Fibroblast of pulmonary artery (primary cell): ENCODE measurements around the gene SAMD11.

Experiments
- DNase-seq: peaks from one replicate; pipeline ENCODE4 v3.0.0-alpha.2; 2010; ENCODE audit warnings: low read depth
- H3K4me3 ChIP-seq: replicated peaks from 2 replicates; pipeline ENCODE4 v1.5.1; 2011; ENCODE audit warnings: low read depth, mild to moderate bottlenecking, control low read depth, low read length, moderate library complexity
- CTCF ChIP-seq: IDR thresholded peaks from 2 replicates; pipeline ENCODE4 v1.5.1; 2011; ENCODE audit warnings: mild to moderate bottlenecking, control low read depth, low read length, inconsistent platforms; ENCODE audit errors: missing control alignments

Gene SAMD11

GRCh38 chr1:955474-955873 lies 31.8 kb downstream of the SAMD11 start:
- TF ChIP-seq CTCF = no peak
- no peak for DNase-seq
- no peak overlapping the region for H3K4me3 ChIP-seq

GRCh38 chr1:956636-957035 lies 32.9 kb downstream of the SAMD11 start:
- no peak overlapping the region for H3K4me3 ChIP-seq
- DNase-seq = no peak
- TF ChIP-seq CTCF = no peak

GRCh38 chr1:958823-959730 lies 35.4 kb downstream of the SAMD11 start, which contains the start of gene NOC2L:
NOC2L (minus strand) TSS chr1:959256; CDS start chr1:959240, 16 bp downstream.
- no peak for TF ChIP-seq CTCF
- DNase-seq = peak; percentile 88
- peak within 1 kb of the TSS; percentile 99 for H3K4me3 ChIP-seq

- H3K4me3 ChIP-seq = peak overlapping the region; percentile 55
- no peak for TF ChIP-seq CTCF
- DNase-seq = no peak
These were observed 36.1 kb downstream of the SAMD11 start for GRCh38 chr1:959731-960362.

- DNase-seq = peak; percentile 66
- peak within 1 kb of the TSS; percentile 55 for H3K4me3 ChIP-seq
- no peak for TF ChIP-seq CTCF
These were observed 36.8 kb downstream of the SAMD11 start, which contains the start of gene KLHL17 for GRCh38 chr1:960363-961131. KLHL17 (plus strand) TSS chr1:960584; CDS start chr1:960694, 110 bp downstream.

GRCh38 chr1:961132-961669 lies 37.5 kb downstream of the SAMD11 start:
- peak overlapping the region; percentile 55 for H3K4me3 ChIP-seq
- DNase-seq = no peak
- TF ChIP-seq CTCF = no peak
